ENCODE measurements around the gene DNAJB13. TPM values are rescaled to one million over a fixed set of nuclear protein-coding genes. Genes with fewer than 3 reads are reported as not detected.

DNAJB13 gene
- polyA plus RNA-seq, 6 donors from 2014 or later = 0.32 to 0.72 (median 0.37) TPM; not detected in 2

DNA sequence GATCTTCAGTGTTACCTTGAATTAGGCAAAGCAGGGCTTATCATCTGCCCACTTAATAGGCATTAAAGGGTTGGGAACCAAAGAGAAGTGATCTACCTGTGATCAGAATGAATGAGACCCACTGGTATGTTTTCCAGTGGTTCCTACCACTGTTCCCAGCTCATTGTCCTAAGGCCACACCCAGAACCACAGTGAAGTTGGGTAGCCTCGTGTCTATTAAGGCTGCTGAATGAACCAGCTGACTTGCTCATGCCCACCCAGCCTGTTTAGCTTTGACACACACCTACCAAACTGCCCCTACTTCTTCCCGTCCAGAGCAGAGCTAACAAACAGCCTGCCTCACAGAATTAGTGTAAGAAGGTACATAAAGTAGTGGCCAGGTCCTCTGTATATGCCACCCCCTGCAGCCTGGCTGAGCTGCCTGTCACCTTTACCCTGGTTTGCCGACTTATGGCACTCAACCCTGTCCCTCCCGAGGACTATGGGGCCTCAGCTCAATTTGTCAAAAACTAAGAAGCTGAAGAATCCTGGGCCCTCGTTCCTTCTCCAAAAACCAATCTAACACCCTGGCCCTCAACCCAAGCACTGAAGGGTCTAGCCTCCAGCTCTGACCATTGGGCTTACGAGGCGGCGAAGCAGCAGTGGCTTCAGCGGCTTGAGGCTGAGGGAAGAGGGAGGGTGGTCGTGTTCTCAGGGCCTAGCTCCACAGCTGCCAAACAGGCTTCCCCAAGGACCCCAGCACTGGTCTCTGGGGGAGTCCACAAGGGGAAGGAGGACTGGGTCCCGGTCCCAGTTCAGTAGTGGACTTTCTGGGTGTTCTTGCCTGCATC is 22.0 kb downstream of the DNAJB13 start:
- Mint-ChIP-seq H3K9me3 (peaks cover 0 to 5% (median 0%) of the 10 kb centered on the region in 7 donors), H3K4me3 (peak overlapping the region; percentile 2 to 80 (median 56)), H3K4me1 (peaks cover 85 to 100% (median 95%) of the 10 kb centered on the region in 3 donors), H3K27ac (peak overlapping the region; percentile 81 to 99 (median 96)), H3K27me3 (no peaks in the 10 kb centered on the region), H3K36me3 (peaks cover 27 to 31% of the 10 kb centered on the region in 2 donors)
- ATAC-seq (ENCODE audit: low read depth in 2 of 2) = peak; percentile 2 to 5
- DNase-seq = no peak

DNA sequence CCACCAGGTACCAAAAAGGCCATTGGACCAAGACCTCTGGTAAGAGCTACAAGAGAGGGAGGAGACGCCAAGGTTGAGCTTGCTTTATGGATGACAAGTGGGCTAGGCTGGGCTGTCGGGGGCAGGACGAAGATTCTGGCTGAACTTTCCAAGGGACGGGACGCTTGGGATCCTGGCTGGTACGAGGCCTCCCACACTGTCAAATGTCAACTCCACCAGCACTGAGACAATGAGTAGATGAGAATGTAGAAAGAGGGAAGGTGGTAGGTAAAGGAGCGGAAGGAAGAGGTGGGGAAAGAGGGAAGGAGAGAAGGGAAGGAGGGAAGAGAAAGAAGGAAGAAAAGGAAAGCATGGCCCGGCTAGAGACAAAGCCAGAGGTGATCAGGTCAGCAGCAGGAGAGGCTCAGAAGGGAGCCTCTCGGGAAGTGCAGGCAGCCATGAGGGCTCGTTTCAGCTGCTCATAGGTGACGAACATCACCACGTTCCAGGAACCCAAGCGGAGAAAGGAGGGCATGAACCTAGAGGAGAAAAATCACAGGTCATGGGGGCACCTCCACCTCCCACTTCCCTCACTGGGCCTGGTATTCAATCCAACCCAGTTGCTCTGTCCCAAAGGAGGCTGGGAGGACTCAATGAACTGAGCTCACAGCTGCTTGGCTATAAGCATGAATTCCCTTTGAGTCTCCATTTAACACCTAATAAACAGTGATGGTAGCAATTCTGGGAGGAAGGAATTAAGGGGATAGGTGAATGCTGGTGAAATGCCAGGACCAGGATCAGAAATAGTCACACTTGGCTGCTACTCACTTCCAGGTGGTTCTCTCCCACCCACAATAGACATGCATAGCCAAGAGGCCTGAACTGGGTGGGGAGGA is 24.0 kb downstream of the DNAJB13 start:
- Mint-ChIP-seq H3K4me1 (peaks cover 78 to 96% (median 86%) of the 10 kb centered on the region in 3 donors), H3K27me3 (no peaks in the 10 kb centered on the region), H3K36me3 (peaks cover 30 to 38% of the 10 kb centered on the region in 2 donors), H3K27ac (peak overlapping the region; percentile 23 to 99 (median 94)), H3K4me3 (peak overlapping the region; percentile 43 to 87 (median 66)), H3K9me3 (peaks cover 0 to 5% (median 0%) of the 10 kb centered on the region in 7 donors)
- DNase-seq = no peak
- ATAC-seq (ENCODE audit: low read depth in 2 of 2) = peak in 1 of 2 donors; percentile 0

DNA sequence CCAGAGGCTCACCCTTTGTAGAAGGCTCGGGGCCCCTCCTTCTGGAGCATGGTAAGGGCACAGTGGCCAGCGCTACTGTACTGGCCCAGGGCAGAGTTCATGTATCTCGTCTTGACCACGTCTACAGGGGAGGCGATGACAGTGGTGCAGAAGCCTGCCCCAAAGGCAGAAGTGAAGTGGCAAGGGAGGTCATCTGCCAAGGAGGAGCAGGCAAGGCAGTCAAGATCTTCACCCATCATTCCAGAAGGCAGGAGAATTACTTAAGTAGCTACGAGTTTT is 24.6 kb downstream of the DNAJB13 start:
- H3K27ac Mint-ChIP-seq = peak overlapping the region; percentile 19 to 99 (median 75)
- H3K4me3 Mint-ChIP-seq = peak overlapping the region in 7 of 8 donors; percentile 42 to 89 (median 65)
- ATAC-seq (ENCODE audit: low read depth in 2 of 2) (no peak), DNase-seq (no peak)
- H3K4me1 Mint-ChIP-seq = peaks cover 78 to 96% (median 86%) of the 10 kb centered on the region in 3 donors
- H3K27me3 Mint-ChIP-seq = no peaks in the 10 kb centered on the region
- peaks cover 0 to 5% (median 0%) of the 10 kb centered on the region in 7 donors for H3K9me3 Mint-ChIP-seq
- peaks cover 36 to 40% of the 10 kb centered on the region in 2 donors for H3K36me3 Mint-ChIP-seq

DNA sequence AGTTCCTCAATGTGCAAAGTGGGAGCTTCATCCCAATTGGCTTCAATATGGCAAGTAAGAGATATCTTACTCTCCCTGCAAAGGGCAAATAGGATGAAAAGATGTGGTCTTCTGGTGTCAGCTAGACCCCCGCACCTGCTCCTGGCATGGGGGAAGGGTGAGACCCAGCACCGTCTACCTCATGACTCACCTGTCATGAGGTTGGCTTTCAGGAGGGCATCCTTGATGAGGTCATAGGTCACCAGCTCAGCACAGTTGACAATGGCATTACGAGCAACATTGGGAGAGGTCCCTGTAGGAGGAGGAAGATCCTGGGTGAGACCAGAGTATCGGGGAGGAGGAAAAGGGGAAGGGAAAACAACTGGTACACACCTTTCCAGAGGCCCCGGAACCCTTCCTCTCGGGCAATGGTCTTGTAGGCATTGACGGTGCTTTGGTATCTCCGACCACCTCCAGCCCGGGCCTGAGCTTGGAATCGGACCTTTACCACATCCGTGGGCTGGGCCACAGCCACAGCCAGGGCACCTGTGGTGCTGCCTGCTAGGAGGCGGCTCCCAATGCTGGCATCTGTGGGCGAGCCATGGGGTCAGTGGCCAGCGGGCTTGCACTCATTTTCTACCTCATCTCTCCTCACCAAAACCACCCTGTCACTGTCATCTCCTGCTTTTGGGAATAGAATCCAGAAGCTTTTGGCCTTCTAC is 25.8 kb downstream of the DNAJB13 start:
- Mint-ChIP-seq H3K36me3 (peaks cover 48 to 51% of the 10 kb centered on the region in 2 donors), H3K27ac (peak overlapping the region; percentile 67 to 99 (median 94)), H3K27me3 (no peaks in the 10 kb centered on the region), H3K9me3 (peaks cover 0 to 5% (median 0%) of the 10 kb centered on the region in 7 donors), H3K4me3 (peak overlapping the region in 7 of 8 donors; percentile 12 to 65 (median 60)), H3K4me1 (peaks cover 80 to 96% (median 84%) of the 10 kb centered on the region in 3 donors)
- ATAC-seq (ENCODE audit: low read depth in 2 of 2) (no peak), DNase-seq (no peak)

DNA sequence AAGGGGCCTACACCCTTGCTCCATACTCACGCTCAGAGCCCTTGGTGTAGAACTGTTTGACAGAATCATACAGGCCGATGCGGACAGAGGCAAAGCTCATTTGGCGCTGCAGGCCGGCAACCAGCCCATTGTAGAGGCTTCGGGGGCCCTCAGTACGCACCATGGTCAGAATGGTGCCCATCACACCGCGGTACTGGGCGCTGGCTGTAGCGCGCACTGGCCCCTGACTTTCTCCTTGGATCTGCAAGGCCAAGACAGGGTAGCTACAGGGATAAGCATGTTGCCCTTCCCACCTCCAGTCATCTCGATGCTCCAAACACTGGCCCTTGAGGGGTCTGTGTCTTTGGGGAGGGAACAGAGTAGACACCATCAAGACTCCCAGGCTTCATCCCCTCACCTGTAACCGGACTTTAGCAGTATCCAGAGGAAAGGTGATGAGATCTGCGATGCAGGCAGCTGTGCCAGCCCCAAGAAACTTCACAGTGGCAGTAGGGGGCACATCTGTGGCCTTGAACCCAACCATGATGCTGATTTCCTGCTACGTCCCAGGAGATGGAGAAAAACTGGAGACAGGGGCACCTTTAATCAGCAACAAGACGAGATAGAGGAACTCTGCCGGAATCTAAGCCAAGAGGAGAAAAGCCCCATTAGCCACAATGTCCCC is 27.2 kb downstream of the DNAJB13 start:
- DNase-seq = no peak
- Mint-ChIP-seq H3K4me1 (peaks cover 75 to 83% (median 82%) of the 10 kb centered on the region in 3 donors), H3K4me3 (peak overlapping the region; percentile 16 to 100 (median 90)), H3K27ac (peak overlapping the region; percentile 74 to 100 (median 98)), H3K27me3 (no peaks in the 10 kb centered on the region), H3K9me3 (peaks cover 0 to 5% (median 0%) of the 10 kb centered on the region in 7 donors), H3K36me3 (peaks cover 52 to 64% of the 10 kb centered on the region in 2 donors)
- ATAC-seq (ENCODE audit: low read depth in 2 of 2) = no peak

DNA sequence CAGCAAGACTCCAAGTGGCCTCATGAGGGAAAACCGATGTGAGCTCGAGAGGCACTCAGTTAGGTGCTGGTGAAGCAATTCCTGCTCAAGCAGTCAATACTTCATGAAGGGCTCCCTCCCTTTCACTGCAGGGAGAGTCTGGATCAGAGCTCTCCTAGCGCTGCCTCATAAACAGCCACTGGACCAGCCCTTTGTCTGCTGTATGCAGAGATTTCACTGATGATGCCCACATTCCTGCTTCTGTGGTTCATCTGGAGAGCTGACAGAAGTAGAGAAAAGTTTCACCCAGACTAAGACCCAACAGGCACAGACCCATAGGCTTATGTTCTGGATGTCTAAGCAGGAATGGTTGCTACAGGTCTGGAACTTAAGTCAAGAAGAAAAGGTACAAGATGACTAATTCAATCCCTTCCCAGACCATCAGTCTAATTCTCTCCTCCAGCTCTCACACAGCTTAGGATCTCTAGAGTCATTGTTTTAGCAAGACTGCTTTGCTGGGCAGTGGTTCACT is 27.8 kb downstream of the DNAJB13 start:
- peaks cover 52 to 67% of the 10 kb centered on the region in 2 donors for H3K36me3 Mint-ChIP-seq

DNA sequence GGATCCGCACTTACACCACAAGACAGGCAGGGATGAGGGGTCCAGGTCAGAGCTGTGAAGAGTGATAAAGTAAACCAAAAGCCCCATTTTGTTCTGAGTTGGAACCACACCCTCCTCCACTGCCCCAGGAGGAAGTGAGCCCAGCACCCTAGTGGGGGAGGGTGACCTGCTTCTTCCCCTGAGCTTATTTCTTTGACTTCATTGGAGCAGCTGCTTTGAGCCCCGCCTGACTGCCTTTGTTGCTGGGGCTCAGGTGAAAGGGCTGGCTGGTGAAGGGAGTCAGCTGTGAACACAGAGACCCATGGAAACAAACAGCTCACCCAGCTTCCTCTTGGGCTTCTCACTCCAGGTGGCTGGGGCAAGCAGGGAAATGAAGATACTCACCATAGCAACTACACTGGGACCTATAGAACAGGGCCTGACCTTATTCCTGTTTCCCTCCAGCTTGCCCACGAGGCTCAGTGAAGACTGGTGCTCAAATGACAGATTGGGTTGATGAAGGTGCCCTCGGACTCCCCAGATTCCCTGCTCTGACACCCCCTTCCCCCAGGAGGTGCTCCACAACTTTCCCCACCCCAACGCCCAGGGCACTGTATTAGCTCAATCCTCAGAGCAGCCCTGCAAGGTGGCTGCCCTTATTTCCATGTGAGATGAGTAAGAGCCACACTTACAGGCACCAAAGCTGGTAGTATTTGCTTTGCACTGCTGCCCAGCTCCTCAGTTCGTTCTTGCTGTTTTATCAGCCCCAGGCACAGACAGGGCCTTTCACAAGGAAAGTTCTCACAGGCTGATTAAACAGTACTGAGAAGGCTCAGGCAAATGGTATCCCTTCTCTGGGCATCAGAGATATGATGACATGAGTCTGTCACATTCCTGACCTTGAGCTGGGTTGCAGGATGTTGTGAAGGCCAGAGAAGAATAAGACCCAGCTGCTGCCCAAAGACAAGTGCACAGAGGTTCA is 29.5 kb downstream of the DNAJB13 start:
- H3K36me3 Mint-ChIP-seq = peaks cover 37 to 56% of the 10 kb centered on the region in 2 donors
- peak; percentile 66 to 67 for ATAC-seq (ENCODE audit: low read depth in 2 of 2)
- H3K4me3 Mint-ChIP-seq = peak overlapping the region; percentile 91 to 100 (median 98)
- peaks cover 0 to 2% (median 0%) of the 10 kb centered on the region in 7 donors for H3K9me3 Mint-ChIP-seq
- peak overlapping the region; percentile 98 to 100 (median 100) for H3K27ac Mint-ChIP-seq
- H3K4me1 Mint-ChIP-seq = peaks cover 67 to 74% (median 71%) of the 10 kb centered on the region in 3 donors
- DNase-seq = peak; percentile 97
- no peaks in the 10 kb centered on the region for H3K27me3 Mint-ChIP-seq

More for the DNA sequence above, 27.8 kb downstream of the DNAJB13 start:
- DNase-seq (no peak), ATAC-seq (ENCODE audit: low read depth in 2 of 2) (no peak)
- peaks cover 0 to 5% (median 0%) of the 10 kb centered on the region in 7 donors for H3K9me3 Mint-ChIP-seq
- H3K27ac Mint-ChIP-seq = peak overlapping the region; percentile 95 to 100 (median 98)
- peak overlapping the region; percentile 83 to 100 (median 97) for H3K4me3 Mint-ChIP-seq
- no peaks in the 10 kb centered on the region for H3K27me3 Mint-ChIP-seq
- peaks cover 76 to 82% (median 80%) of the 10 kb centered on the region in 3 donors for H3K4me1 Mint-ChIP-seq

DNA sequence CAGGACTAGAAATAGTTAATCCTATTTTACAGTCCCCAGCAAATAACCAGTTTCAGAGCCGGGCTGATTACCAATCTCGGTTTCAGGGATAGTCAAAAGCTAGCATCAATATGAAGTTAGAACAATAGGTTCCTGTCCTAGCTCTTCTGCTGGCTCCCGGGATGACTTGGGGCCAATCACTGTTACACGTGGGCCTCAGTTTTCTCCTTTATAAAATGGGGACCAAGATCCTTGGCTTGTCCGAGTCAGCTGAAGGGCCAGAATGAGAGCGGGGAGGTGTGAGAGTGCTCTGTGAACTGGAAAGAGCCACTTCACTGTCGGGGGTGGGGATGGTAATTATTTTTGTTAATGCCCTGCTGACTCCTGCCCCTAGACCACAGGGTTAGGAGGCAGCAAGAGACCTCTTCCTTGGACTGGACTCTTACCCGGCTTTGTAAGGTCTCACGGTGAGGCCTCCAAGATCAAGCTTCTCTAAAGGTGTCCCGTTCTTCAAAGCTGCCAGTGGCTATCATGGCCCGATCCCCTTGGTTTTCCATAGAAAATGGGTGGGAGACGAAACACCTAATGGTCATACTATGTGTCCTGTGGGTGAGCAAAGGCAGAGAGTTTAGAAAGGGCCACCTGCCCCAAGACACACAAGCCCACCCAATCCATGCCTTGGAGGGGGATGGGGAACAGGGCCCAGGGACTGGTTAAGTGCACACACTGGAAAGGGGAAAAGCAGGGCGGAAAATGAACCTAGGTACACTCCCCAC is 30.4 kb downstream of the DNAJB13 start:
- no peaks in the 10 kb centered on the region for H3K27me3 Mint-ChIP-seq
- H3K36me3 Mint-ChIP-seq = peaks cover 34 to 49% of the 10 kb centered on the region in 2 donors
- peak overlapping the region; percentile 98 to 100 (median 100) for H3K27ac Mint-ChIP-seq
- no peak for DNase-seq
- peaks cover 59 to 64% (median 61%) of the 10 kb centered on the region in 3 donors for H3K4me1 Mint-ChIP-seq
- H3K9me3 Mint-ChIP-seq = no peaks in the 10 kb centered on the region
- peak overlapping the region; percentile 91 to 100 (median 98) for H3K4me3 Mint-ChIP-seq
- ATAC-seq (ENCODE audit: low read depth in 2 of 2) = no peak

DNA sequence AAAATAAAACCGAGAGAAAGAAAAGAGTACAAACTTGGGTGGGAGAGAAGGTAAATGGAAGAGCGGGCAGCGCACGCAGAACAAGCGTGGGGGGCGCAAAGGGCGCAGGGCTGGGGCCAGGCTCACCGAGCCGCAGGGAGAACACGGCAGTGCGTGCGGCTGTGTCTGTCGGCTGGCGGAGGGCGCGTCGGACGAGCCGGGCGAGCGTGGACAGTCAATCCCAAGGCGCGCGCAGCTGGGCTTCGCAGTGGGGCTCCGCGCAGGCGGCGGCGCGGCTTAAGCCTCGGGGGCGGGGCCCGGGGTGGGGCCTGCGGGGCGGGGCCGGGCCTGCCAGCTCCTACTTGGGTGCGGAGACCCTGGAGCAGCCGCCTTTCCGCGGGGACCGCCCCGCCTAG is 31.8 kb downstream of the DNAJB13 start, which contains the start of gene UCP2:
Gene UCP2 (minus strand): TSS at position 249 of the 395 bp plus-strand sequence. CDS start 4,465 bp downstream, outside the sequence.
- Mint-ChIP-seq H3K4me1 (peaks cover 49 to 57% (median 55%) of the 10 kb centered on the region in 3 donors), H3K36me3 (peaks cover 27 to 36% of the 10 kb centered on the region in 2 donors)

DNA sequence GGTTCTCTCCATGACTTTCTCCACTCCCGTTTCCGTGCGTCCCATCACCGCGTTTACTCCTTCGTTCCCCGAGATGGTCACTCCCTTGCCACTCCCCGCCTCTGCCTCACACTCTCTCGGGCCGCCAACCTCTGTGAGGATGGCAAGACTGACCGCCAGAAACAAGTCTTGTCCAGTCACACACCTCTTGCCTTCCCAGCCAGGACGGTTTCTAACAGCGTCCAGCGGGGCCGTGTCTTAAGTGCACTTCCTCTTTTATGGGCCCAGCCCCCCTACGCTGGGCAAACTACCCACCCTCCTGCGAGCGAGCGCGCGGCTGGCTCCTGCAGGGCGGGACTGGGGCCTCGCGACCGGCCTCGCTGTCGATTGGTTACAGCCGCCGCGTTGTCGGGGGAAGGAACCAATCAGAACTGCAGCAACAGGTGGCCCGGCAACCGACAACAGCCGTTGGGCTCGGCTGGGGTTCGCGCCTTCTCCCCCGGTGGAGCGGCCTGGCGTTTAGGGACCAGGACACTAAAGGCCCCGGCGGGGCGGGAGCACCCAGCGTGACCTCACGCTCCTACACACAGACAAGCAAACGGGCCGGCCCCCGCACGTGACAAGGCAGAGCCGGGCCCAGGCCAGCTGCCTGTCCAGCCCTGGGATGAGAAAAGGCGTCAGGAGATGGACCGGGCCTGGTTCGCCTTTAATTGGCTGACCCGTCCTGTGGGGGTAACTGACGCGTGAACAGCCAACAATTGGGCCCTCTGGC is 32.3 kb downstream of the DNAJB13 start:
- Mint-ChIP-seq H3K4me3 (peak overlapping the region; percentile 91 to 100 (median 98)), H3K27ac (peak overlapping the region; percentile 99 to 100 (median 100)), H3K9me3 (no peaks in the 10 kb centered on the region), H3K36me3 (peaks cover 25 to 36% of the 10 kb centered on the region in 2 donors), H3K27me3 (no peaks in the 10 kb centered on the region), H3K4me1 (peaks cover 49 to 55% (median 51%) of the 10 kb centered on the region in 3 donors)
- ATAC-seq (ENCODE audit: low read depth in 2 of 2) (peak; percentile 63 to 65), DNase-seq (peak; percentile 96)

More for the DNA sequence above, 31.8 kb downstream of the DNAJB13 start, which contains the start of gene UCP2:
- Mint-ChIP-seq H3K27me3 (no peaks in the 10 kb centered on the region), H3K9me3 (no peaks in the 10 kb centered on the region), H3K4me3 (peak within 1 kb of the TSS; percentile 91 to 100 (median 98)), H3K27ac (peak within 1 kb of the TSS; percentile 99 to 100 (median 100))
- peak; percentile 82 for DNase-seq
- ATAC-seq (ENCODE audit: low read depth in 2 of 2) = peak; percentile 44 to 46
